ENCODE results near the gene LARP4. TPM values are rescaled to one million over a fixed set of nuclear protein-coding genes. Genes with fewer than 3 reads are reported as not detected.
"Not testable (repeated sequence)": the region's sequence is repeated elsewhere in the genome, so short reads cannot be mapped to it uniquely, and the experiment has no call there.

The LARP4 gene
- total RNA-seq, 6 donors from 2014 or later = 29.1 to 75.2 (median 45.4) TPM

- Histone ChIP-seq H3K36me3 (peaks cover 0 to 2% (median 0%) of the 10 kb centered on the region in 4 donors), H3K4me1 (no peaks in the 10 kb centered on the region), H3K4me3 (no peak overlapping the region), H3K27me3 (no peaks in the 10 kb centered on the region), H3K27ac (no peak overlapping the region), H3K9me3 (no peaks in the 10 kb centered on the region)
- DNase-seq = no peak
- no peak for ATAC-seq (ENCODE audit: low FRiP score in 2 of 2)
- TF ChIP-seq POLR2A (IDR thresholded peaks at IDR 0.05) = no peak
- TF ChIP-seq CTCF (IDR thresholded peaks at IDR 0.05) = no peak
- TF ChIP-seq EP300 (IDR thresholded peaks at IDR 0.05) = no peak
- no peak for TF ChIP-seq POLR2AphosphoS5 (IDR thresholded peaks at IDR 0.05)
- 100% methylated on average over 1 of the region's 1 CpG for WGBS, 2 donors
Measured at GRCh38 chr12:50483488-50483887, 82.8 kb downstream of the LARP4 start.

GRCh38 chr12:50488801-50489200 is 88.1 kb downstream of the LARP4 start:
- Histone ChIP-seq H3K4me1 (no peaks in the 10 kb centered on the region), H3K27me3 (no peaks in the 10 kb centered on the region), H3K27ac (no peak overlapping the region), H3K36me3 (no peaks in the 10 kb centered on the region), H3K4me3 (no peak overlapping the region), H3K9me3 (peaks cover 0 to 13% (median 12%) of the 10 kb centered on the region in 4 donors)
- 83 to 84% methylated on average over 5 of the region's 5 CpGs for WGBS, 2 donors
- DNase-seq (no peak), ATAC-seq (ENCODE audit: low FRiP score in 2 of 2) (no peak)
- no peak for TF ChIP-seq POLR2AphosphoS5 (IDR thresholded peaks at IDR 0.05)
- no peak for TF ChIP-seq EP300 (IDR thresholded peaks at IDR 0.05)
- TF ChIP-seq CTCF (IDR thresholded peaks at IDR 0.05) = no peak
- TF ChIP-seq POLR2A (IDR thresholded peaks at IDR 0.05) = no peak

- ATAC-seq (ENCODE audit: low FRiP score in 2 of 2); H3K27me3 ChIP-seq; H3K4me3 ChIP-seq; H3K4me1 ChIP-seq; H3K36me3 ChIP-seq; H3K27ac ChIP-seq: not testable (repeated sequence)
- peak in 1 of 2 donors; percentile 61 for DNase-seq
- H3K9me3 ChIP-seq = peaks cover 11 to 33% (median 29%) of the 10 kb centered on the region in 4 donors
- WGBS, 2 donors = 95 to 98% methylated on average over 11 of the region's 11 CpGs
Measured at GRCh38 chr12:50498119-50498518, 97.4 kb downstream of the LARP4 start.

GRCh38 chr12:50504798-50505674 is 104.4 kb downstream of the LARP4 start, which contains the start of gene DIP2B:
TSS of gene DIP2B (plus strand) at chr12:50504985. CDS start at chr12:50505141, 156 bp downstream.
- H3K4me1 ChIP-seq = peaks cover 41 to 54% (median 46%) of the 10 kb centered on the region in 4 donors

More at GRCh38 chr12:50504798-50505674, 104.4 kb downstream of the LARP4 start, which contains the start of gene DIP2B:
- WGBS, 2 donors = 1% methylated on average over 20 to 74 of the region's 77 CpGs
- Histone ChIP-seq H3K27ac (peak within 1 kb of the TSS; percentile 92 to 99 (median 95)), H3K9me3 (no peaks in the 10 kb centered on the region), H3K4me3 (peak within 1 kb of the TSS; percentile 72 to 95 (median 88)), H3K36me3 (no peaks in the 10 kb centered on the region), H3K27me3 (no peaks in the 10 kb centered on the region)
- peak; percentile 97 for ATAC-seq (ENCODE audit: low FRiP score in 2 of 2)
- peak in 3 of 4 donors; percentile 30 to 56 (median 51) for TF ChIP-seq POLR2A (IDR thresholded peaks at IDR 0.05)
- TF ChIP-seq CTCF (IDR thresholded peaks at IDR 0.05) = peak; percentile 84 to 99 (median 98)
- no peak for TF ChIP-seq EP300 (IDR thresholded peaks at IDR 0.05)
- peak; percentile 65 to 84 for TF ChIP-seq POLR2AphosphoS5 (IDR thresholded peaks at IDR 0.05)
- DNase-seq = peak; percentile 98 to 99

All from upper lobe of left lung (tissue), 6 donors.